K562 (cell line): ENCODE results near the gene CNGB1. TPM values are rescaled to one million over a fixed set of nuclear protein-coding genes. Genes with fewer than 3 reads are reported as not detected.

ENCODE experiments used
- CTBP1 ChIP-seq: fragments of 450-650 bp; IDR thresholded peaks from 2 replicates; pipeline ENCODE4 v1.6.1; 2016; ENCODE audit warnings: borderline replicate concordance
- FOXM1 ChIP-seq, 2 experiments: fragments of 450-650 bp in 1 of 2; sonication (generic) in 1 of 2; formaldehyde crosslinking in 1 of 2; IDR thresholded peaks; 2 replicates each; pipeline versions ENCODE4 v1.6.1 to v1.9.0; 2017 to 2022; ENCODE audit warnings: low read depth in 2 of 2, mild to moderate bottlenecking in 2 of 2, missing genetic modification reagents in 1 of 2, moderate library complexity in 1 of 2
- MAZ ChIP-seq, 2 experiments: fragments of 450-650 bp in 1 of 2; sonication (generic) in 1 of 2; formaldehyde crosslinking; IDR thresholded peaks in 1 of 2; conservative IDR thresholded peaks in 1 of 2; 2 replicates each; pipeline versions ENCODE4 v1.4.0 to v1.5.0; 2020; ENCODE audit warnings: mild to moderate bottlenecking in 1 of 2, missing genetic modification reagents in 1 of 2
- RBBP5 ChIP-seq: fragments of 200-600 bp; sonication (generic); IDR thresholded peaks from 2 replicates; pipeline ENCODE4 v1.6.1; 2012; ENCODE audit warnings: borderline replicate concordance, mild to moderate bottlenecking, low read length, control low read depth, inconsistent platforms; ENCODE audit not compliant: insufficient read depth, poor library complexity, severe bottlenecking
- SIN3B ChIP-seq: fragments of 450-650 bp; IDR thresholded peaks from 2 replicates; pipeline ENCODE4 v1.6.1; 2017; ENCODE audit warnings: low read depth, mild to moderate bottlenecking, moderate library complexity
- ZNF354B ChIP-seq: fragments of 250-450 bp; sonication (Bioruptor Pico); IDR thresholded peaks from 2 replicates; pipeline ENCODE4 v1.4.0; 2020
- ZNF778 ChIP-seq: fragments of 450-650 bp; formaldehyde crosslinking; IDR thresholded peaks from 2 replicates; pipeline ENCODE4 v1.4.0; 2020; ENCODE audit warnings: mild to moderate bottlenecking, moderate library complexity
- polyA plus RNA-seq, 8 experiments: library from polyadenylated mRNA; depleted of rRNA in 4 of 8; stranded (reverse) in 5 of 8; unstranded in 3 of 8; fragments of >200 nt; fragmentation: Nextera tagmentation in 2 of 8; fragmentation: Illumina TruSeq in 1 of 8; extraction: Ambion mirVana in 2 of 8; extraction: Trizol in 1 of 8; gene quantifications; 2 replicates each; pipeline versions ENCODE4 v1.2.1 to v1.2.3, GENCODE V29; 2011 to 2014; ENCODE audit warnings: inconsistent platforms in 1 of 8, missing spikeins in 1 of 8
- total RNA-seq, 7 experiments: library from RNA; depleted of rRNA in 6 of 7; stranded (reverse); fragments of >200 nt in 6 of 7; fragmentation: Illumina TruSeq in 2 of 7; extraction: Trizol in 2 of 7; gene quantifications; 2 replicates each; pipeline versions ENCODE4 v1.2.1 to v1.2.3, GENCODE V29; 2011 to 2021; ENCODE audit warnings: low replicate concordance in 1 of 7
- TF ChIP-seq, protein P1 (sequence below): sonication (generic); formaldehyde crosslinking; IDR thresholded peaks from 2 replicates; pipeline ENCODE4 v1.8.0; 2022; ENCODE audit warnings: missing genetic modification reagents, mild to moderate bottlenecking, moderate library complexity, borderline replicate concordance
- TF ChIP-seq, protein P2 (sequence below): sonication (generic); formaldehyde crosslinking; IDR thresholded peaks from 2 replicates; pipeline ENCODE4 v1.8.1; 2023; ENCODE audit warnings: mild to moderate bottlenecking, missing genetic modification reagents
- TF ChIP-seq, protein P3 (sequence below): fragments of 250-450 bp; sonication (Bioruptor Pico); IDR thresholded peaks from 2 replicates; pipeline ENCODE4 v1.4.0; 2020; ENCODE audit warnings: mild to moderate bottlenecking
- TF ChIP-seq, protein P4 (sequence below): fragments of 250-450 bp; sonication (Bioruptor Pico); IDR thresholded peaks from 2 replicates; pipeline ENCODE4 v1.4.0; 2020; ENCODE audit warnings: borderline replicate concordance
- TF ChIP-seq, protein P5 (sequence below): sonication (generic); formaldehyde crosslinking; IDR thresholded peaks from 2 replicates; pipeline ENCODE4 v1.8.0; 2022; ENCODE audit warnings: mild to moderate bottlenecking, missing genetic modification reagents

Gene CNGB1
- total and polyA plus RNA-seq, 9 of the 15 experiments (the other 6 are each of a cell fraction or from before 2014, with no cell fraction given): not detected

DNA sequence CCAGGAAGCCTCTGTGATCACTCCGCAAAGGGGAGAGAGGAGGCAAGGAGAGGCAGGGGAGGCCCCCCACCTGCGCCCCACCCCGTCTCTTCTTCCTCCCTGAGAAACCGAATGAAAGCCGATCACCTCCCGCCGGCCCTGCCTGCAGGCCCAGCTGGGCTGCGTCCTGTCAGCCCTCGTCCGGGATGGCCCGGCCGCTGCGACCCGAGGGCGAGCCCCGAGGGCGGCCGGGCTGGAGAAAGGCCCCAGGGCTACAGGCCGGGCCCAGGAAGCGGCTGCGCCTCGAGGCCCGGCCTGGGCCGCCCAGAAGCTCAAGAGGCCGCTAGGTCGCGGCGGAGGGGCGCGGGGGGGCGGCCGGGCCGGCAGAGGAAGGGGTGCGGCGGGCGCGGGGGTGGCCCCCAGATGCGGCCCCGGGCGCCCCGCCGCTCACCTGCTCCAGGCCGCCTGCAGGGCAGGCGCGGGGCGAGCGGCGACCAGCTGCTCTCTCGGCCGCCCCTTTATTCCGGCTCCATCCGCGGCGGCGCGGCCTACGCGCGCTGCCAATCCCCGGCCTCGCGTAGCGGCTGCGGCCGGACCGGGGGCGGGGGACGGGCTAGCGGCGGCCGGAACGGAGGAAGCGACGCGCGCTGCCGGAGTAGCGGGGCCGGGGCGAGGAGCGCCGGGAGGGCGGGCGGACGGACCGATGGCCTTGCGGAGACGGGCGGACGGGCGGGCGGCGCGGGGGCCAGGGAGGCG lies 29.2 kb upstream of the CNGB1 start, which contains the start of gene ZNF319 (continued):
- TF ChIP-seq FOXM1 (IDR thresholded peaks at IDR 0.05; ENCODE audit: low read depth) (no peak), FOXM1 (CRISPR knock-in tag; IDR thresholded peaks at IDR 0.05; ENCODE audit: low read depth) (0 out of 2 replicates have a peak, but pooled peaks have one; percentile 59), CTBP1 (peak; percentile 10; the same call in 1 of the 2 replicates), ZNF354B (CRISPR knock-in tag) (no peak), RBBP5 (peak; percentile 43), MAZ (CRISPR knock-in tag; conservative IDR thresholded peaks at IDR 0.05 in 1 of 2, IDR thresholded peaks at IDR 0.05 in 1 of 2) (peak in 1 of 2 experiments; percentile 73; a peak in 2 of 4 replicates), ZNF778 (no peak), SIN3B (peak; percentile 66; the same call in 1 of the 2 replicates)
- TF ChIP-seq, protein P1, sequence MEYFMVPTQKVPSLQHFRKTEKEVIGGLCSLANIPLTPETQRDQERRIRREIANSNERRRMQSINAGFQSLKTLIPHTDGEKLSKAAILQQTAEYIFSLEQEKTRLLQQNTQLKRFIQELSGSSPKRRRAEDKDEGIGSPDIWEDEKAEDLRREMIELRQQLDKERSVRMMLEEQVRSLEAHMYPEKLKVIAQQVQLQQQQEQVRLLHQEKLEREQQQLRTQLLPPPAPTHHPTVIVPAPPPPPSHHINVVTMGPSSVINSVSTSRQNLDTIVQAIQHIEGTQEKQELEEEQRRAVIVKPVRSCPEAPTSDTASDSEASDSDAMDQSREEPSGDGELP: peak; percentile 42; the same call in 1 of the 2 replicates
- TF ChIP-seq, protein P2, sequence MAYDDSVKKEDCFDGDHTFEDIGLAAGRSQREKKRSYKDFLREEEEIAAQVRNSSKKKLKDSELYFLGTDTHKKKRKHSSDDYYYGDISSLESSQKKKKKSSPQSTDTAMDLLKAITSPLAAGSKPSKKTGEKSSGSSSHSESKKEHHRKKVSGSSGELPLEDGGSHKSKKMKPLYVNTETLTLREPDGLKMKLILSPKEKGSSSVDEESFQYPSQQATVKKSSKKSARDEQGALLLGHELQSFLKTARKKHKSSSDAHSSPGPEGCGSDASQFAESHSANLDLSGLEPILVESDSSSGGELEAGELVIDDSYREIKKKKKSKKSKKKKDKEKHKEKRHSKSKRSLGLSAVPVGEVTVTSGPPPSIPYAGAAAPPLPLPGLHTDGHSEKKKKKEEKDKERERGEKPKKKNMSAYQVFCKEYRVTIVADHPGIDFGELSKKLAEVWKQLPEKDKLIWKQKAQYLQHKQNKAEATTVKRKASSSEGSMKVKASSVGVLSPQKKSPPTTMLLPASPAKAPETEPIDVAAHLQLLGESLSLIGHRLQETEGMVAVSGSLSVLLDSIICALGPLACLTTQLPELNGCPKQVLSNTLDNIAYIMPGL: peak; percentile 99
- TF ChIP-seq, protein P3, sequence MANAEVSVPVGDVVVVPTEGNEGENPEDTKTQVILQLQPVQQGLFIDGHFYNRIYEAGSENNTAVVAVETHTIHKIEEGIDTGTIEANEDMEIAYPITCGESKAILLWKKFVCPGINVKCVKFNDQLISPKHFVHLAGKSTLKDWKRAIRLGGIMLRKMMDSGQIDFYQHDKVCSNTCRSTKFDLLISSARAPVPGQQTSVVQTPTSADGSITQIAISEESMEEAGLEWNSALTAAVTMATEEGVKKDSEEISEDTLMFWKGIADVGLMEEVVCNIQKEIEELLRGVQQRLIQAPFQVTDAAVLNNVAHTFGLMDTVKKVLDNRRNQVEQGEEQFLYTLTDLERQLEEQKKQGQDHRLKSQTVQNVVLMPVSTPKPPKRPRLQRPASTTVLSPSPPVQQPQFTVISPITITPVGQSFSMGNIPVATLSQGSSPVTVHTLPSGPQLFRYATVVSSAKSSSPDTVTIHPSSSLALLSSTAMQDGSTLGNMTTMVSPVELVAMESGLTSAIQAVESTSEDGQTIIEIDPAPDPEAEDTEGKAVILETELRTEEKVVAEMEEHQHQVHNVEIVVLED: peak; percentile 30; the same call in 1 of the 2 replicates
- TF ChIP-seq, protein P4, sequence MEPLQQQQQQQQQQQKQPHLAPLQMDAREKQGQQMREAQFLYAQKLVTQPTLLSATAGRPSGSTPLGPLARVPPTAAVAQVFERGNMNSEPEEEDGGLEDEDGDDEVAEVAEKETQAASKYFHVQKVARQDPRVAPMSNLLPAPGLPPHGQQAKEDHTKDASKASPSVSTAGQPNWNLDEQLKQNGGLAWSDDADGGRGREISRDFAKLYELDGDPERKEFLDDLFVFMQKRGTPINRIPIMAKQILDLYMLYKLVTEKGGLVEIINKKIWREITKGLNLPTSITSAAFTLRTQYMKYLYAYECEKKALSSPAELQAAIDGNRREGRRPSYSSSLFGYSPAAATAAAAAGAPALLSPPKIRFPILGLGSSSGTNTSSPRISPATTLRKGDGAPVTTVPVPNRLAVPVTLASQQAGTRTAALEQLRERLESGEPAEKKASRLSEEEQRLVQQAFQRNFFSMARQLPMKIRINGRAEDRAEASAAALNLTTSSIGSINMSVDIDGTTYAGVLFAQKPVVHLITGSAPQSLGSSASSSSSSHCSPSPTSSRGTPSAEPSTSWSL (CRISPR knock-in tag): no peak
- TF ChIP-seq, protein P5, sequence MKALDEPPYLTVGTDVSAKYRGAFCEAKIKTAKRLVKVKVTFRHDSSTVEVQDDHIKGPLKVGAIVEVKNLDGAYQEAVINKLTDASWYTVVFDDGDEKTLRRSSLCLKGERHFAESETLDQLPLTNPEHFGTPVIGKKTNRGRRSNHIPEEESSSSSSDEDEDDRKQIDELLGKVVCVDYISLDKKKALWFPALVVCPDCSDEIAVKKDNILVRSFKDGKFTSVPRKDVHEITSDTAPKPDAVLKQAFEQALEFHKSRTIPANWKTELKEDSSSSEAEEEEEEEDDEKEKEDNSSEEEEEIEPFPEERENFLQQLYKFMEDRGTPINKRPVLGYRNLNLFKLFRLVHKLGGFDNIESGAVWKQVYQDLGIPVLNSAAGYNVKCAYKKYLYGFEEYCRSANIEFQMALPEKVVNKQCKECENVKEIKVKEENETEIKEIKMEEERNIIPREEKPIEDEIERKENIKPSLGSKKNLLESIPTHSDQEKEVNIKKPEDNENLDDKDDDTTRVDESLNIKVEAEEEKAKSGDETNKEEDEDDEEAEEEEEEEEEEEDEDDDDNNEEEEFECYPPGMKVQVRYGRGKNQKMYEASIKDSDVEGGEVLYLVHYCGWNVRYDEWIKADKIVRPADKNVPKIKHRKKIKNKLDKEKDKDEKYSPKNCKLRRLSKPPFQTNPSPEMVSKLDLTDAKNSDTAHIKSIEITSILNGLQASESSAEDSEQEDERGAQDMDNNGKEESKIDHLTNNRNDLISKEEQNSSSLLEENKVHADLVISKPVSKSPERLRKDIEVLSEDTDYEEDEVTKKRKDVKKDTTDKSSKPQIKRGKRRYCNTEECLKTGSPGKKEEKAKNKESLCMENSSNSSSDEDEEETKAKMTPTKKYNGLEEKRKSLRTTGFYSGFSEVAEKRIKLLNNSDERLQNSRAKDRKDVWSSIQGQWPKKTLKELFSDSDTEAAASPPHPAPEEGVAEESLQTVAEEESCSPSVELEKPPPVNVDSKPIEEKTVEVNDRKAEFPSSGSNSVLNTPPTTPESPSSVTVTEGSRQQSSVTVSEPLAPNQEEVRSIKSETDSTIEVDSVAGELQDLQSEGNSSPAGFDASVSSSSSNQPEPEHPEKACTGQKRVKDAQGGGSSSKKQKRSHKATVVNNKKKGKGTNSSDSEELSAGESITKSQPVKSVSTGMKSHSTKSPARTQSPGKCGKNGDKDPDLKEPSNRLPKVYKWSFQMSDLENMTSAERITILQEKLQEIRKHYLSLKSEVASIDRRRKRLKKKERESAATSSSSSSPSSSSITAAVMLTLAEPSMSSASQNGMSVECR (CRISPR knock-in tag): peak; percentile 78; the same call in 1 of the 2 replicates
